ENCODE results near the gene CABP1.
"Not testable (repeated sequence)": the region's sequence is repeated elsewhere in the genome, so short reads cannot be mapped to it uniquely, and the experiment has no call there.

The CABP1 gene

GRCh38 chr12:120617193-120617592 lies 23.2 kb upstream of the CABP1 start:
- H3K4me3 Mint-ChIP-seq; H3K9me3 Mint-ChIP-seq; H3K27ac Mint-ChIP-seq (ENCODE audit: low read depth); ATAC-seq (replicated peaks; ENCODE audit: extremely low read depth, poor library complexity, severe bottlenecking); DNase-seq (ENCODE audit: low spot score in 2 of 2); H3K4me1 Mint-ChIP-seq; H3K36me3 Mint-ChIP-seq (ENCODE audit: insufficient read depth): not testable (repeated sequence)
- H3K27me3 Mint-ChIP-seq, result peaks cover 34% of the 10 kb centered on the region

GRCh38 chr12:120617767-120618166 lies 22.7 kb upstream of the CABP1 start:
- not testable (repeated sequence) for H3K4me1 Mint-ChIP-seq; H3K36me3 Mint-ChIP-seq (ENCODE audit: insufficient read depth); H3K27ac Mint-ChIP-seq (ENCODE audit: low read depth); H3K9me3 Mint-ChIP-seq; ATAC-seq (replicated peaks; ENCODE audit: extremely low read depth, poor library complexity, severe bottlenecking); DNase-seq (ENCODE audit: low spot score in 2 of 2); H3K4me3 Mint-ChIP-seq
- H3K27me3 Mint-ChIP-seq, result peaks cover 36% of the 10 kb centered on the region

- Mint-ChIP-seq H3K36me3 (ENCODE audit: insufficient read depth) (peaks cover 2% of the 10 kb centered on the region), H3K27me3 (peaks cover 48% of the 10 kb centered on the region), H3K9me3 (no peaks in the 10 kb centered on the region), H3K4me1 (no peaks in the 10 kb centered on the region), H3K27ac (ENCODE audit: low read depth) (no peak overlapping the region), H3K4me3 (no peak overlapping the region)
- DNase-seq (ENCODE audit: low spot score in 2 of 2) (no peak), ATAC-seq (replicated peaks; ENCODE audit: extremely low read depth, poor library complexity, severe bottlenecking) (no peak)
Measured at GRCh38 chr12:120618954-120619615, 21.3 kb upstream of the CABP1 start.

GRCh38 chr12:120620624-120621023 lies 19.8 kb upstream of the CABP1 start:
- Mint-ChIP-seq H3K27ac (ENCODE audit: low read depth) (no peak overlapping the region), H3K9me3 (no peaks in the 10 kb centered on the region), H3K27me3 (peaks cover 48% of the 10 kb centered on the region), H3K4me1 (no peaks in the 10 kb centered on the region), H3K4me3 (no peak overlapping the region), H3K36me3 (ENCODE audit: insufficient read depth) (peaks cover 2% of the 10 kb centered on the region)
- ATAC-seq (replicated peaks; ENCODE audit: extremely low read depth, poor library complexity, severe bottlenecking) (no peak), DNase-seq (ENCODE audit: low spot score in 2 of 2) (no peak)

GRCh38 chr12:120625557-120626419 lies 14.6 kb upstream of the CABP1 start:
- H3K27ac Mint-ChIP-seq (ENCODE audit: low read depth), result no peak overlapping the region
- H3K9me3 Mint-ChIP-seq, result no peaks in the 10 kb centered on the region
- H3K36me3 Mint-ChIP-seq (ENCODE audit: insufficient read depth), result peaks cover 2% of the 10 kb centered on the region
- DNase-seq (ENCODE audit: low spot score in 2 of 2) (no peak), ATAC-seq (replicated peaks; ENCODE audit: extremely low read depth, poor library complexity, severe bottlenecking) (peak; percentile 19)
- peaks cover 17% of the 10 kb centered on the region for H3K27me3 Mint-ChIP-seq
- H3K4me1 Mint-ChIP-seq, result no peaks in the 10 kb centered on the region
- no peak overlapping the region for H3K4me3 Mint-ChIP-seq

- no peaks in the 10 kb centered on the region for H3K36me3 Mint-ChIP-seq (ENCODE audit: insufficient read depth)
- no peaks in the 10 kb centered on the region for H3K9me3 Mint-ChIP-seq
- DNase-seq (ENCODE audit: low spot score in 2 of 2) (no peak), ATAC-seq (replicated peaks; ENCODE audit: extremely low read depth, poor library complexity, severe bottlenecking) (no peak)
- no peak overlapping the region for H3K4me3 Mint-ChIP-seq
- no peak overlapping the region for H3K27ac Mint-ChIP-seq (ENCODE audit: low read depth)
- no peaks in the 10 kb centered on the region for H3K4me1 Mint-ChIP-seq
- H3K27me3 Mint-ChIP-seq, result no peaks in the 10 kb centered on the region
Measured at GRCh38 chr12:120628919-120629318, 11.5 kb upstream of the CABP1 start.

GRCh38 chr12:120630104-120630892 lies 10.1 kb upstream of the CABP1 start:
- no peaks in the 10 kb centered on the region for H3K9me3 Mint-ChIP-seq
- H3K4me1 Mint-ChIP-seq, result no peaks in the 10 kb centered on the region
- H3K27ac Mint-ChIP-seq (ENCODE audit: low read depth), result no peak overlapping the region
- H3K36me3 Mint-ChIP-seq (ENCODE audit: insufficient read depth), result no peaks in the 10 kb centered on the region
- H3K27me3 Mint-ChIP-seq, result no peaks in the 10 kb centered on the region
- ATAC-seq (replicated peaks; ENCODE audit: extremely low read depth, poor library complexity, severe bottlenecking) (no peak), DNase-seq (ENCODE audit: low spot score in 2 of 2) (no peak)
- no peak overlapping the region for H3K4me3 Mint-ChIP-seq

- H3K36me3 Mint-ChIP-seq (ENCODE audit: insufficient read depth), result no peaks in the 10 kb centered on the region
- DNase-seq (ENCODE audit: low spot score in 2 of 2) (no peak), ATAC-seq (replicated peaks; ENCODE audit: extremely low read depth, poor library complexity, severe bottlenecking) (no peak)
- H3K27me3 Mint-ChIP-seq, result no peaks in the 10 kb centered on the region
- H3K4me3 Mint-ChIP-seq, result no peak overlapping the region
- no peak overlapping the region for H3K27ac Mint-ChIP-seq (ENCODE audit: low read depth)
- no peaks in the 10 kb centered on the region for H3K4me1 Mint-ChIP-seq
- no peaks in the 10 kb centered on the region for H3K9me3 Mint-ChIP-seq
Measured at GRCh38 chr12:120631097-120631496, 9.3 kb upstream of the CABP1 start.

GRCh38 chr12:120640861-120641833 lies 721 bp downstream of the CABP1 start:
- DNase-seq (ENCODE audit: low spot score in 2 of 2) (peak in 1 of 2 donors; percentile 34), ATAC-seq (replicated peaks; ENCODE audit: extremely low read depth, poor library complexity, severe bottlenecking) (peak; percentile 78)
- no peak overlapping the region for H3K27ac Mint-ChIP-seq (ENCODE audit: low read depth)
- H3K4me1 Mint-ChIP-seq, result peaks cover 5% of the 10 kb centered on the region
- no peaks in the 10 kb centered on the region for H3K36me3 Mint-ChIP-seq (ENCODE audit: insufficient read depth)
- H3K27me3 Mint-ChIP-seq, result peaks cover 50% of the 10 kb centered on the region
- H3K9me3 Mint-ChIP-seq, result no peaks in the 10 kb centered on the region
- H3K4me3 Mint-ChIP-seq, result peak overlapping the region; percentile 78

GRCh38 chr12:120642121-120642520 lies 1.7 kb downstream of the CABP1 start:
- no peak overlapping the region for H3K27ac Mint-ChIP-seq (ENCODE audit: low read depth)

GRCh38 chr12:120642826-120643225 lies 2.4 kb downstream of the CABP1 start:
- Mint-ChIP-seq H3K9me3 (no peaks in the 10 kb centered on the region), H3K27me3 (peaks cover 61% of the 10 kb centered on the region), H3K4me3 (no peak overlapping the region), H3K27ac (ENCODE audit: low read depth) (no peak overlapping the region), H3K36me3 (ENCODE audit: insufficient read depth) (peaks cover 1% of the 10 kb centered on the region), H3K4me1 (peaks cover 11% of the 10 kb centered on the region)
- DNase-seq (ENCODE audit: low spot score in 2 of 2) (no peak), ATAC-seq (replicated peaks; ENCODE audit: extremely low read depth, poor library complexity, severe bottlenecking) (no peak)

More at GRCh38 chr12:120642121-120642520, 1.7 kb downstream of the CABP1 start:
- ATAC-seq (replicated peaks; ENCODE audit: extremely low read depth, poor library complexity, severe bottlenecking) (no peak), DNase-seq (ENCODE audit: low spot score in 2 of 2) (no peak)
- Mint-ChIP-seq H3K27me3 (peaks cover 59% of the 10 kb centered on the region), H3K9me3 (no peaks in the 10 kb centered on the region), H3K4me1 (peaks cover 10% of the 10 kb centered on the region), H3K36me3 (ENCODE audit: insufficient read depth) (peaks cover 1% of the 10 kb centered on the region), H3K4me3 (peak overlapping the region; percentile 78)

- peaks cover 1% of the 10 kb centered on the region for H3K36me3 Mint-ChIP-seq (ENCODE audit: insufficient read depth)
- peaks cover 68% of the 10 kb centered on the region for H3K27me3 Mint-ChIP-seq
- peaks cover 11% of the 10 kb centered on the region for H3K4me1 Mint-ChIP-seq
Measured at GRCh38 chr12:120643574-120643973, 3.1 kb downstream of the CABP1 start.

More at GRCh38 chr12:120643574-120643973, 3.1 kb downstream of the CABP1 start:
- Mint-ChIP-seq H3K9me3 (no peaks in the 10 kb centered on the region), H3K27ac (ENCODE audit: low read depth) (no peak overlapping the region), H3K4me3 (no peak overlapping the region)
- ATAC-seq (replicated peaks; ENCODE audit: extremely low read depth, poor library complexity, severe bottlenecking) (no peak), DNase-seq (ENCODE audit: low spot score in 2 of 2) (no peak)

Data from central memory CD8-positive, alpha-beta T cell (primary cell).